Thoracic aorta (tissue), 2 donors: ENCODE measurements around the gene EIPR1. TPM values are rescaled to one million over a fixed set of nuclear protein-coding genes. Genes with fewer than 3 reads are reported as not detected.

Experiments
- ATAC-seq: fragments of 150-250 bp; one replicate; pipeline ENCODE4 v1.8.0; 2017; ENCODE audit warnings: low read depth; ENCODE audit not compliant: insufficient number of reproducible peaks, low FRiP score
- DNase-seq: peaks from one replicate; pipeline ENCODE4 v3.0.0-alpha.2; 2020; ENCODE audit warnings: low spot score
- H3K27ac ChIP-seq, 2 donors: fragments of 200-600 bp; sonication (generic); 1 replicate in 1 of 2; 2 replicates in 1 of 2; pipeline ENCODE4 v1.5.1; 2016; ENCODE audit warnings: mild to moderate bottlenecking in 2 of 2, moderate library complexity in 2 of 2
- H3K27me3 ChIP-seq: fragments of 200-600 bp; sonication (generic); replicated peaks from 2 replicates; pipeline ENCODE4 v1.6.0; 2016; ENCODE audit warnings: mild to moderate bottlenecking; ENCODE audit not compliant: insufficient read depth
- H3K36me3 ChIP-seq: fragments of 200-600 bp; sonication (generic); one replicate; pipeline ENCODE4 v1.5.1; 2016
- H3K4me1 ChIP-seq, 2 donors: fragments of 200-600 bp; sonication (generic); 1 replicate in 1 of 2; 2 replicates in 1 of 2; pipeline versions ENCODE4 v1.5.1 to v1.6.0; 2016; ENCODE audit warnings: low read depth in 2 of 2, mild to moderate bottlenecking in 1 of 2; ENCODE audit not compliant: control insufficient read depth in 1 of 2
- H3K4me3 ChIP-seq: fragments of 200-600 bp; sonication (generic); 2 replicates; pipeline ENCODE4 v1.5.1; 2016; ENCODE audit warnings: mild to moderate bottlenecking
- H3K9me3 ChIP-seq: fragments of 200-600 bp; sonication (generic); 2 replicates; pipeline ENCODE4 v1.5.1; 2016
- CTCF ChIP-seq: fragments of 200-600 bp; sonication (generic); IDR thresholded peaks from one replicate; pipeline ENCODE4 v1.5.1; 2019; ENCODE audit warnings: antibody characterized with exemption
- total RNA-seq, 2 donors: library from RNA; depleted of rRNA; stranded (reverse); fragments of >200 nt; gene quantifications; one replicate each; pipeline versions ENCODE4 v1.1.0 to v1.2.3, GENCODE V29; 2016

Gene EIPR1
- total RNA-seq, 2 donors from 2014 or later = 17.9 to 40.6 TPM

GRCh38 chr2:3399829-3400228 lies 22.2 kb upstream of the EIPR1 start:
- Histone ChIP-seq H3K27me3 (no peaks in the 10 kb centered on the region), H3K4me3 (no peak overlapping the region), H3K36me3 (peaks cover 35% of the 10 kb centered on the region), H3K27ac (no peak overlapping the region), H3K4me1 (peaks cover 2 to 3% of the 10 kb centered on the region in 2 donors), H3K9me3 (peaks cover 16% of the 10 kb centered on the region)
- no peak for TF ChIP-seq CTCF
- DNase-seq (no peak), ATAC-seq (no peak)

GRCh38 chr2:3399381-3399780 lies 21.8 kb upstream of the EIPR1 start:
- H3K4me1 ChIP-seq = peaks cover 0 to 3% of the 10 kb centered on the region in 2 donors
- no peaks in the 10 kb centered on the region for H3K27me3 ChIP-seq
- no peak for DNase-seq
- ATAC-seq = no peak
- H3K27ac ChIP-seq = no peak overlapping the region
- H3K9me3 ChIP-seq = peaks cover 16% of the 10 kb centered on the region
- H3K36me3 ChIP-seq = peaks cover 35% of the 10 kb centered on the region
- no peak overlapping the region for H3K4me3 ChIP-seq
- TF ChIP-seq CTCF = no peak

GRCh38 chr2:3398857-3399256 lies 21.2 kb upstream of the EIPR1 start:
- no peak for TF ChIP-seq CTCF
- Histone ChIP-seq H3K4me3 (no peak overlapping the region), H3K9me3 (peaks cover 16% of the 10 kb centered on the region), H3K4me1 (peaks cover 0 to 3% of the 10 kb centered on the region in 2 donors), H3K27ac (no peak overlapping the region), H3K27me3 (no peaks in the 10 kb centered on the region), H3K36me3 (peaks cover 37% of the 10 kb centered on the region)
- ATAC-seq (no peak), DNase-seq (no peak)

- no peak for DNase-seq
- Histone ChIP-seq H3K27me3 (no peaks in the 10 kb centered on the region), H3K9me3 (peaks cover 16% of the 10 kb centered on the region), H3K4me3 (no peak overlapping the region), H3K27ac (no peak overlapping the region), H3K4me1 (peaks cover 0 to 3% of the 10 kb centered on the region in 2 donors), H3K36me3 (peaks cover 31% of the 10 kb centered on the region)
- TF ChIP-seq CTCF = no peak
- ATAC-seq = no peak
These were observed 19.4 kb upstream of the EIPR1 start for GRCh38 chr2:3396920-3397559.

- no peak for ATAC-seq
- H3K36me3 ChIP-seq = peaks cover 37% of the 10 kb centered on the region
These were observed 14.6 kb upstream of the EIPR1 start for GRCh38 chr2:3392216-3392615.

More at GRCh38 chr2:3392216-3392615, 14.6 kb upstream of the EIPR1 start:
- H3K4me3 ChIP-seq = no peak overlapping the region
- no peaks in the 10 kb centered on the region for H3K27me3 ChIP-seq
- DNase-seq = no peak
- no peaks in the 10 kb centered on the region for H3K4me1 ChIP-seq
- TF ChIP-seq CTCF = no peak
- no peak overlapping the region for H3K27ac ChIP-seq
- peaks cover 16% of the 10 kb centered on the region for H3K9me3 ChIP-seq
